HTR-8/SVneo (cell line): ENCODE measurements around the gene IDI1.
"Not testable (repeated sequence)": the region's sequence is repeated elsewhere in the genome, so short reads cannot be mapped to it uniquely, and the experiment has no call there.

ENCODE experiments used
- DNase-seq: peaks from one replicate; pipeline ENCODE4 v3.0.0; 2011; ENCODE audit warnings: low spot score, mixed read lengths; ENCODE audit not compliant: insufficient read length
- FAIRE-seq: peaks from 2 replicates; lab custom pipeline; 2011; peaks lifted over from hg19 to GRCh38; lab: Jason Lieb, UNC

IDI1 gene

DNA sequence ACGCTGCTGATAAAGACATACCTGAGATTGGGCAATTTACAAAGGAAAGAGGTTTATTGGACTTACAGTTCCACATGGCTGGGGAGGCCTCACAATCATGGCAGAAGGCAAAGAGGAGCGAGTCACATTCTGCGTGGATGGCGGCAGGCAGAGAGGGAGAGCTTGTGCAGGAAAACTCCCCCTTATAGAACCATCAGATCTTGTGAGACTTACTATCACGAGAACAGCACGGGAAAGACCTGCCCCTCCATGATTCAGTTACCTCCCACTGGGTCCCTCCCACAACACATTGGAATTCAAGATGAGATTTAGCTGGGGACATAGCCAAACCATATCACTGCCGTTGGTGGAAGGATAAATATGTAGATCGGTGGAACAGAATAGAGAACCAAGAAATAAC lies 17.8 kb upstream of the IDI1 start:
- not testable (repeated sequence) for FAIRE-seq, DNase-seq

DNA sequence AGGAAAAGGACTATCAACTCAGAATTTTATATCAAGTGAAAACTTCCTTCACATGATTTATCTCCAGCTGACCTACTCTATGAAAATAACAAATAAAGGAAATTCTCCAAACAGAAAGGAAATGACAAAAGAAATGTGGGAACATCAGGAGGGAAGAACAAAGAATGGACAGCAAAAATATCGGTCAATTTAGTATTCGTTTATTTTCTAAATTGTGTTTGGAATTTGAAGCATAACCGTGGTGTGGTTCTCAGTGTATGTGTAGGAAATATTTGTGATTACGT lies 16.0 kb upstream of the IDI1 start:
- DNase-seq (no peak), FAIRE-seq (no peak)

DNA sequence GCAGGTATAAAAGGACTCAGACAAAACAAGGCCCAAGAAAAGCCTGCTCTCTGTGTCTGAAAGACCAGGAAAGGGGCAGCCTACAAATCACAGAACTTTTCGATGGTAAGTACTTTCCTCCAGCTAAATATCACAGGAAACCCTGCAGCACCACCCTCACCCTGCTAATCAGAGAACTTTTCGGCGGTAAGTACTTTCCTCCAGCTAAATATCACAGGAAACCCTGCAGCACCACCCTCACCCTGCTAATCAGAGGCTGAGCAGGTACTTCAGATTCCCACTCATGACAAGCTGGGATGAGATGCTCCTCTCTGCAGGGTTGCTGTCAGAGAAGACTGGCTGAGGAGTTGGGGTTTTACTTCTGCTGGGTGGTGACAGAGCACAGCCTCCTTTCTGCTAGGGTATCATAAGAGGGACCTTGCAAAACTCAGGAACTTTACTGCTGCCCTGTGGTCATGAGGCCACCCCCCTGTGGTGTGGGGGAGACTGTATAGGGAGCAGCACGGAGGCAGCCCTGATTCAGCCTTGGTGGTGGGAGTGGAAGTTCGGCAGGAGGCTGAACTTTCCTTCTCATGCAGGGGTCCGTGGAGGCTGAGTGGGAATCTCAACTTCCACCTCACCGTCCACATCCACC lies 14.4 kb upstream of the IDI1 start:
- no peak for DNase-seq
- FAIRE-seq = no peak

DNA sequence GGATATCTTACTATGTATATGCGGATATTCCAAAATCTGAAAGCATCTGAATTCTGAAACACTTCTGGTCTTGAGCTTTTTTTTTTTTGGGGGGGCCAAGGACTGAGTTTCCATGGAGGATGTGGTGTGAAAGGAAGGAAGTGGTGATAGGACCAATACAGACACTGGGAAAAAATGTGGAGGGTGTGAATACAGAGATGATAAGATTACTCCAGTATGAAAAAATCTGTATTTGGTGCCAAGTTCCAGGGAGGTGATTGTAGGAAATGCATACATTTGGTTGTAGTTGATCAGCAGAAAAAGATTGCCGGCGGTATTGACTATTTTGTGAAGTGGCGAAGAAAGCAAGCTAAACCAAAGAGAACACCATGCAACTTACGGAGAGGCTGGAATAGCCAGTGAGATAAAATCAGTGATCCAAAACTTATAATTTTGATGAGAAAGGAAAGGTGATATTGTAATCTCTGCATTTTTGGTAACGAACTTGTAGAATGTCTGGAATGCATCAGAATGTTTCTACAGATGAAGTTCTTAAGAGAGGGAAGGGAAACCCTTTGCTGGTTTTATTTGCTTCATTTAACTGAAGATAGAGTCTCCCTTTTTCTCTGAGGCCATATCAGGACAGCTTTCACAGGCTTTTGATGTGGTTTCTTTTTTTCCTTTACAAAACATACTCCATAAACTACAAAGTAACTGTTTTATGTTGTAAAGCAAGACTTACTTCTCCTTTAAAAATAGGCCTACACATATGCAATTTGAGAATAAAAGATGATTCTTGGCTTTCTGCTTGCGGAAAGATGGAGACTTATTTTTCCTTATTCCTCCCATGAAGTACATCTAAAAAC lies 13.2 kb upstream of the IDI1 start:
- DNase-seq = no peak
- FAIRE-seq = no peak

DNA sequence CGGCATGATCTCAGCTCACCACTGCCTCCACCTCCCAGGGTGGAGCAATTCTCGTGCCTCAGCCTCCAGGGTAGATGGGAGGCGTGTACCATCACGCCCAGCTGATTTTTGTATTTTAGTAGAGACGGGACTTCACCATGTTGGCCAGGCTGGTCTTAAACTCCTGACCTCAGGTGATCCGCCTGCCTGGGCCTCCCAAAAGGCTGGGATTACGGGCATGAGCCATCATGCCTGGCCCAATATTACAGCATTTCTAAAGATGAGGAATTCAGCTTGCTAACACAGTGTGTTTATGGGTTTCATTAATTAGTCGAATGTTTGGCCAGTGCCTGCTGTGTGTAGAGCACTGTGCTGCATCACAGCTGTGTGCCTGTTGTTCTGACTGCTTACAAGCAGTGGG lies 11.0 kb upstream of the IDI1 start:
- no peak for FAIRE-seq
- no peak for DNase-seq

DNA sequence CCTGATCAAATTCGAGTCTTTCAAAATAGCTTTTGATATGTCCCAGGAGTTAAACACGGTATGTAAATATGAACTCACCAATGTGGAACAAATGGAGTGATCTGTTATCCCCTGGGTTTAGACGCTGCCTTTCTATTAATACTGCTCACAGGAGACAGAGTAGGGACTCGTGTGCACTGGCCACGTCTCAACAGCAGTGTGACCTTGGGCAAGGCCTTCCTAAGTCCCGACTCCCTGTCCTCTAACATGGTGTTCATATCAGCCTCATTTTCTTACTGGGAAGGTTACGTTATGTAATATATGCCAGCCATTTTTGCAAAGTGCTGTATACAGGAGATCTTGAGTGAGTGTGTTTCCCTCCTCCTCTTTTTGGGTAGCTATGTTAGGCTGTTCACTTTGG lies 9.1 kb upstream of the IDI1 start:
- FAIRE-seq (no peak), DNase-seq (no peak)

DNA sequence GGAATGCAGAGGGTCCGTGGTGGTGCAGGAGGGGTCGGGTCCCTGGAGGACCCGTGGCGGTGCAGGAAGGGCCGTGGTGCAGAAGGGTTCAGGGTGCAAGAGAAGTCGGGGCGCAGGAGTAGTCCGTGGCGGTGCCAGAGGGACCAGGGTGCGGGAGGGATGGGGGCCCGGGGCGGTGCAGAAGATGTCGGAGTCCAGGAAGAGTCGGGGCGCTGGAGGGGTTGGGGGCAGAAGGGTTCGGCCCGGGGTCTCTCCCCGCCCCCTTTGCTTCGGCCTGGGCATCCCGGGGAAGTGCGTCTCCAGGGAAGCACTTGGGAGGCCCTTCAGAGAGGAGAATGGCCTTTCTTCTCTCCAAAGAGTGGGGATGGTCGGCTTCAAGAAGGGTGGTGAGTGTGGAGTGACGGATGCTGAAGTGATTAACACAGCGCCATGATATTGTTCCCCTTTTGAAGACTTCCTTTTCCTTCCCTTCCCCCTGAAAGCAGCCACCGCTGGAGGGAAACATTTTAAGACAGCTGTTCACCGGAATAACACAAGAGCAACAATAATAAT lies 8.3 kb upstream of the IDI1 start:
- DNase-seq = no peak

DNA sequence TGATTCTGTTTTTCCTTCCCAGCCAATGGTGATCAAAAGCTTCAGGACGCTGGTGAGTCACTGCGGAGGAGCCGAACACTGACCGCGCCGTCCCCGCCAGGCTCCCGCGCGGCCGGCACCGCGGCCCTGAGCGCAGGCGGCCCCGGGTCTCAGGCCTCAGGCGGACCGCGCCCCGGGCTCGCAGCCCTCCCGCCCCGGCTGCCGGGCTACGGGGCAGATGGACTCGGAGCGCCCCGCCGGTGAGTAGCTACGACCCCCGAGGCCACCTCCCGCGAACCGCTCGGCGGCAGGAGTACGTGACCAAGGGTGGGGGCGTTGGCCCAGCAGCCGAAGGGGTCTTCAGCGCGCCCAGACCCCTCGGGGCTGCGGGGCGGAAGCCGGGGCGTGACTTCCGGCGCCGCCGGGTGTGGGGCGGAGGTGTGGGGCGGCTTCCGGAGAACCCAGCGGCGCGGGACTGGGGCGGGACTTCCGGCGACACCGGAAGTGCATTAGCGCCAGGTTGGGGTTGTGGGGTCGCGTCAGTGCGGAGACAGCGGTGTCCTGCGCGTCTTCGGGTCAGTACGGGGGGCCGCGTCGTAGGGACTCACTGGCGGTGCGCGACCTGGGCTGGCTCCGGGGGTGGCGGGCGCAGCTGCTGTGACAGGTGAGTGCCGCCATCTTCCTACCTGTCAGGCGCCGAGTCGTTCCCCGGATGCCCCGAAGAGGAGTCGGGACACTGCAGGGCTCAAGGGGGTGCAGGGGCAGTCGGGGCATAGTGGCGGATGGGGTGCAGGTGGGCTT lies 7.6 kb upstream of the IDI1 start, which contains the start of gene WDR37:
Gene WDR37, plus strand, starts transcription at position 60 of the 780 bp plus-strand sequence. CDS start 15,771 bp downstream, outside the sequence.
- DNase-seq (peak; percentile 82), FAIRE-seq (peak; percentile 69)

More for the DNA sequence above, 8.3 kb upstream of the IDI1 start:
- no peak for FAIRE-seq

DNA sequence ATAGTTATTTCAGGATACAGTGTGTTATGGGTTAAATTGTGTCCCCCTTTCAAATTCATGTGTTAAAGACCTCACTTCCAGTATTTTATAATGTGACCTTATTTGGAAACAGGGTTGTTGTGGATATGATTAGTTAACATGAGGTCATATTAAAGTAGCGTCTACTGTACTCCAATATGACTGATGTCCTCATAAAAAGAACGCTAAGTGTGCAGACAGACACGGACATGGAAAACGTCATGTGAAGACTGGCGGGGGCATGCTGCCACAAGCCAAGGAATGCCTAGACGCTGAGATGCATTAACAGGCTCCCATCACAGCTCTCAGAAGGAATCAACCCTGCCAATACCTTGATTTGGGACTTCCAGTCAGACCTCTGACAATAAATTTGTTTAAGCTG lies 5.8 kb upstream of the IDI1 start:
- FAIRE-seq (no peak), DNase-seq (no peak)

DNA sequence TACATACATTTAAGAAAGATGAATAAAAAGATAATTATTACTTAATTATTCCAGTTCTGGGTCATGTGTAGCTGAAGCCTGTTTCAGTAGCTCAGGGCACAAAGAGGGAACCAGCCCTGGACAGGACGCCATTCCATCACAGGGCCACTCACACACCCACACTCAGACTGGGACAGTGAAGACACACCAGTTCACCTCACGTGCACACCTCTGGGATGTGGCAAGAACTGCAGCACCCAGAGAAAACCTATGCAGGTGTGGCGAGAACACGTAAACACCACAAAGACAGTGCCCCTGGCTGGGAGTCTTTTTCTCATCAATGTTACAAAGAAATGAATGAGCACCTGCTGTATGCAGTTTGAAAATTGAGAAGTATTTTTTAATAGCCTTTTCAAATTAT lies 1.6 kb upstream of the IDI1 start:
- DNase-seq = no peak
- FAIRE-seq = no peak

DNA sequence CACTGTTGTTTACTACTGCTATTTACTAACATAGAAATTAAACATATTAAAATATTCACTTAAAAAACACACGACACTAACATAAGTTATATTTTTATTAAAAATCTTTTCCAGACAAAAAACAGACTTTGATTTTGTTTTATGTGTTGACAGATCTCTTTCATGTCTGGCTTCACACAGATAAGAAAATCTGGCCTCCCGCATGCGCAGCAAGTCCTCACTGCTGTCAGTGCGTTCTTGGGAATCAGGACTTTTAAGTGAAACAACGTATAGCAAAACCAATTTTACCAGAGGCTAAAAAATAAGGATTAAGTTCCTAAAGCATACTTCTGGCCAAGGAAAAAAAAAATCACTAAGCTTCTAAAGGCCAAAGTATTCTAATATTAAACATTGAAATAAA lies 1.2 kb upstream of the IDI1 start:
- DNase-seq = no peak
- no peak for FAIRE-seq

DNA sequence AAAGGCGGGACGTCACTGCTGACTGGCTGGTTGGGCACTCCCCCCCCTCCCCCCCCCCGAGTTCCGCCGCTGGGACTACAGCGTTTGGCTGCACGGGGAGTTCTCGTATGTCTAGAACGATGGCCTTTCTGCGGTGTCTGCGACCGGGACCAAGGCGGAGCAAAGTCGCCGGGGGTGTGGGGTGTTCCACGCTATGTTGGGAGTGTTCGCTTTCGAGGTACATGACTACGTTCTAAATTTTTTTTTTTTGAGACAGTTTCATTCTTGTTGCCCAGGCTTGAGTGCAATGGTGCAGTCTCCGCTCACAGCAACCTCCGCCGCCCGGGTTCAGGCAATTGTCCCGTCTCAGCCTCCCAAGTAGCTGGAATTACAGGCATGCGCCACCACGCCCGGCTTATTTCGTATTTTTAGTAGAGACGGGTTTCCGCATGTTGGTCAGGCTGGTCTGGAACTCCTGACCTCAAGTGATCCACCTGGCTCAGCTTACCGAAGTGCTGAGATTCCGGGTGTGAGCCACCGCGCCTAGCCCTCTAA lies 573 bp upstream of the IDI1 start:
- DNase-seq (no peak), FAIRE-seq (peak; percentile 16)

DNA sequence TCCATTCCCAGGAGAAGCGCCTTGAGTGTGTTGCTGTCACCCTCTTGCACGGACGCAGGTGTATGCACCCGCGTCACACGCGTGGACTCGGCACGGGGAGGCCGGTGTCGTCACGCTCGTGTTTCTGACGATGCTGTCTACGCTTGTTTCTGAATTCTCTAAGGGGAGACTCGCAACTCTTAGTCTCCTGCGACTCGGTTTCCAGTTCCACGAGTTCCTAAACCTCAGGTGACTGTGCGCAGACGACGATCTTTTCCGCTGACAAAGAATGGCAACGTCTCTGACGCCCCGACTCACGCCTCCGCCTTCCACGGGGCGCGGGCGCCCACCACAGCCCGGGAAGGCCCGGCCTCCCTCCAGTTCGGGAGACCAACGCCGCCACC lies 579 bp downstream of the IDI1 start:
- no peak for FAIRE-seq
- DNase-seq = no peak

DNA sequence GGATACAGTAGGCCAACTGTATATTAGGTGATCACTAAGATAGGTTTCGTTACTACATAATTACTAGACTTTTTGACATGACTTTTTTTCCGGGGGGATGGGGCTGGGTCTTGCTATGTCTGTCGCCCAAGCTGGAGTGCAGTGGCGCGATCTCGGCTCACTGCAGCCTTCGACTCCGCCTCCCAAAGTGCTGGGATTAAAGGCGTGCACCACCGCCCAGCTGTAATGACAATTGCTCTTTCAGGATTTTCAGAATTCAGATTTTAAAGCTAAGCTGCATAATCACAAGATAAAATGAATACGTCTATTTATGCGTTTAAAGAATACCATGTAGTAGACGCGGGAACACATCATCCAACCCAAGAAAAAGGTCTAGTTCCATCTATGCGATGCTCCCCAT lies 982 bp downstream of the IDI1 start:
- FAIRE-seq (no peak), DNase-seq (no peak)

DNA sequence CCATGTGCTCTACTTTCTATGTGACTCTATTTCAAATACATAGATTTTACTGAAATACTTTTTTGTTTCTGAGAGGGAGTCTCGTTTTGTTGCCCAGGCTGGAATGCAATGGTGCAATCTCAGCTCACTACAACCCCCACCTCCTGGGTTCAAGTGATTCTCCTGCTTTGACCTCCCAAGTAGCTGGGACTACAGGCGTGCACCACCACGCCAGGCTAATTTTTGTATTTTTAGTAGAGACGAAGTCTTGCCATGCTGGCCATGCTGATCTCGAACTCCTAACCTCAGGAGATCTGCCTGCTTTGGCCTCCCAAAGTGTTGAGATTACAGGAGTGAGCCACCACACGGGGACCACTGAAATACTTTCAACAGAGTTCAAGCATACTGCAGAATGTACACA lies 3.5 kb downstream of the IDI1 start:
- no peak for FAIRE-seq
- DNase-seq = no peak

DNA sequence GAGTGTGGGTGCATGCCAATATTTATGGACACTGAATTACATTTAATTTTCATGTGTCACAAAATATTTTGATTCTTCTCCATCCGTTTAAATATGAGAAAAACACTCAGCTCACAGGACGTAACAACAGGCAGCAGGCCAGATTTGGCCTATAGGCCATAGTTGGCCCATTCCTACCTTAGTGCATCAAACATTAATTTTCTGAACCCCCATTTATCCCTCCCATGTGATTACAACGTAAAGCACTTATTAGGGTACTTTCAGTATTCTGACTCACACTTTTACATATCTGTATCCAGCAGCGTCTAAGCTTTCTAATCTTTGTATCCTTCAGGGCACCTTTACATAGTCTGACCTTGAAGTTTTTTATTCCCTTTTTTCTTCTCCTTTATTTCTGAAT lies 4.0 kb downstream of the IDI1 start:
- FAIRE-seq (no peak), DNase-seq (no peak)

DNA sequence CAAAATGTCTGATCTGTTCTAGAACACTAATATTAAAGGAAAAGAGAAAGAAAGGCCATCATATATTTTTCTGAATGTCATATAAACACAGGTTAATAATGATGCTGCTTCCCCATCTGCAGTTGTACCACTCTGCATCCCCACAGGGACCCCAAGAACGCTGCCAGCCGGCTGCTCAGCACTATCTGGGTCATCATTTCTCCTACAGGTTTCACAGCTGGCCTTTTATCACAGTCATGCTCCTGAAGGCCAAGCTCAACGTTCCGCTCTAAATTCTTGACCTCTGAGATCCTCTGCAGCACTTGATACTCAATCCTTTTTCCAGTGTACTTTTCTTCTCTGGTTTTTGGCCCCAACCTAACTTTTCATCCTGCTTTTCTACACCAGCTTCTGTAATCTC lies 4.8 kb downstream of the IDI1 start:
- no peak for FAIRE-seq
- DNase-seq = no peak

DNA sequence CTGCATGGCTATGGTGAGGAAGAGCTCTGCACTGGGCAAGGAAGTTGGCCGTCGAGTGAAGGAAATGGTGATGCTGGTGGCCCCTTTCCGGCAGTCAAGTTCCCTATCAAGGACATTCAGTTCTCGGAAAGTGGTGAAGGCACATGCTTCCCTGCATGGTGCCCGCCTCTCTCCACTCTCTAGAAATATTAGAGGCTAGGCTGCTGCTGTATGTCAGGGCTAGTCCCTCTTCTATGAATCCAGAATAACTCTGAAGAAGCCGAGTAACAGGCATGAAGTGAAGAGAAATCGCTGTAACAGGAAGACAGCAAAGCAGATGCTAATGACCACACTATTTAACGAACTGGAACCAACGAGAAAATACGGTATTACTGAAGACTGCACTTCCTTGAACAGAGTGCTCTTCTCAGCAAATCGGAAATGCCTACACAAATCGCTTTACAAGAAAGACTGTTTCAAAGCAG lies 5.4 kb downstream of the IDI1 start:
- no peak for DNase-seq
- no peak for FAIRE-seq

DNA sequence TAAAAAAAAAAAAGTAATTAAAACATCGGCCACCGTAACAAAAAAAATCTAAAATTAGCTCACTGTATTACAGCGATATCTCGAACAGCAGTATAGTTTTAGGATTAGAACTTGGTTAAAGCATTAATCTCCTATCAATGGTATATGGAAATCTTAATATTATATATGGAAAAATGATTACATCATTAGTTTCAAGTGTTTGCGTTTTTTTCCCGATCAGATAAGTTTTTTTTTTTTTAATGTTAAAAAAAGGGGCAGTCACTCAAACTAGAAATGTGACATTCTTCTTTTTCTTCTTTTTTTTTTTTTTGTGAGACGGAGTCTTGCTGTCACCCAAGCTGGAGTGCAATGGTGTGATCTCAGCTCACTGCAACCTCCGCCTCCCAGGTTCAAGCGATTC lies 7.4 kb downstream of the IDI1 start:
- FAIRE-seq = no peak
- no peak for DNase-seq

DNA sequence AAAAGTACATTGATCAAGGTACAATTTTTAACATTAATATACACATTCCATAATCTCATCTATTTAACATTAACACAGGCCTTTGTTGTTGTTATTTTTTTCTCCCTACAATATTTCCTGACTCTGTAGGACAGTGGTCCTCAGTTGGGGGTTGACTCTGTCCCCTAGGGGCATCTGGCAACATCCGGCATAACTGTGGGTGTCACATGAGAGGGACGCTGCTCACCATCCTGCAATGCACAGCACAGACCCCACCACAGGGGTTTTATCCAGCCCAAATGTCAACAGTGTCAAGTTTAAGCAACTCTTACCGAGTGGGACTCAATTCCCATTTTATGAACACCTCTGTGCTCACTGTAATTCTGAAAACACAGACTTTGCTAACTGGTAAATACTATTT lies 8.8 kb downstream of the IDI1 start:
- FAIRE-seq (no peak), DNase-seq (no peak)

DNA sequence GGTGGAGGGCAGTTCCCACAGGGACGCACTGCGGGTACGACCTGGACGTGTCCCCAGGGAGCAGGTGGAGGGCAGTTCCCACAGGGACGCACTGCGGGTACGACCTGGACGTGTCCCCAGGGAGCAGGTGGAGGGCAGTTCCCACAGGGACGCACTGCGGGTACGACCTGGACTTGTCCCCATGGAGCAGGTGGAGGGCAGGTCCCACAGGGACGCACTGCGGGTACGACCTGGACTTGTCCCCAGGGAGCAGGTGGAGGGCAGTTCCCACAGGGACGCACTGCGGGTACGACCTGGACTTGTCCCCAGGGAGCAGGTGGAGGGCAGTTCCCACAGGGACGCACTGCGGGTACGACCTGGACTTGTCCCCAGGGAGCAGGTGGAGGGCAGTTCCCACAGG lies 10.2 kb downstream of the IDI1 start:
- not testable (repeated sequence) for FAIRE-seq, DNase-seq
